VCaP (cell line): ENCODE measurements around the gene SPECC1L.

Experiments used
- H3K27ac ChIP-seq: fragments of 450-650 bp; 2 replicates; pipeline ENCODE4 v1.5.1; 2017
- CTCF ChIP-seq: fragments of 450-650 bp; conservative IDR thresholded peaks from 2 replicates; pipeline ENCODE4 v1.5.1; 2017; ENCODE audit warnings: mild to moderate bottlenecking, moderate library complexity

Gene SPECC1L

GRCh38 chr22:24380905-24381230, 110.2 kb downstream of the SPECC1L start:
- H3K27ac ChIP-seq = no peak overlapping the region
- TF ChIP-seq CTCF = no peak

DNA sequence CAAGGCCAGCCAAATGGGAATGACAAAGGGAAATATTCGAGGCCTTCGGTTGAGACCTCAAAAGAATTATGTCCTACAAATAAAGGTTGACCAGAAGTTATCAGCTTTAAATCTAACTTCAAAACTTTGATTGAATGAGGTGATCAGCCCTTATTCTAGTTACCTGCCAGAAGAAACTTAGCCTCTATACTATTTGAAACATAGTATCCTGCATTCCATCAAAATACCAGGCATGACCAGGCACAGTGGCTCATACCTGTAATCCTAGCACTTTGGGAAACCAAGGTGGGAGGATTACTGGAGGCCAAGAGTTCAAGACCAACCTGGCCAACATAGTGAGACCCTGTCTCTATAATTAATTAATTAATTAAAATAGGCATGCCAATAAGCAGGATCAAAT, 112.4 kb downstream of the SPECC1L start:
- no peak for TF ChIP-seq CTCF
- no peak overlapping the region for H3K27ac ChIP-seq

- TF ChIP-seq CTCF = no peak
Observed at GRCh38 chr22:24384131-24384530, 113.5 kb downstream of the SPECC1L start.

GRCh38 chr22:24386937-24387471, 116.4 kb downstream of the SPECC1L start:
- TF ChIP-seq CTCF = no peak
- peak overlapping the region; percentile 27 for H3K27ac ChIP-seq

More at GRCh38 chr22:24384131-24384530, 113.5 kb downstream of the SPECC1L start:
- no peak overlapping the region for H3K27ac ChIP-seq

DNA sequence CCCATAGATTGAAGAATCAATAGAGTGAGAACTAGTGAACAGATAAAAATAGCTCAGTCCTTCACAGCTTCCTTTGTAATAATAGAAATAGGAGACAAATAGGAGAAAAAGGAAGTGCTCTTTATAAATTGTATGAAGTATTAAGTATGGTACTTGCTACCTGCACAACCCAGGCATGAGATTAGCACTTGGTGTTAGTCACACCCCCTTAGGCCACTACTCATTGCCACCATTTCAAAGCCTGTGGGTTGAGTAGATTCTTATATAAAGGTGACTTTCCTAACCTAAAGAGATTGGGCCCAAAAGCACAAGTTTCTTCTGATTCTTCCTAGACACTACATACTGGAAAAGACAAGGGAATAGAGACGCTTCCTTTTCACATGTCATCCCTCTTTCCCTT, 119.0 kb downstream of the SPECC1L start:
- H3K27ac ChIP-seq = no peak overlapping the region
- no peak for TF ChIP-seq CTCF

DNA sequence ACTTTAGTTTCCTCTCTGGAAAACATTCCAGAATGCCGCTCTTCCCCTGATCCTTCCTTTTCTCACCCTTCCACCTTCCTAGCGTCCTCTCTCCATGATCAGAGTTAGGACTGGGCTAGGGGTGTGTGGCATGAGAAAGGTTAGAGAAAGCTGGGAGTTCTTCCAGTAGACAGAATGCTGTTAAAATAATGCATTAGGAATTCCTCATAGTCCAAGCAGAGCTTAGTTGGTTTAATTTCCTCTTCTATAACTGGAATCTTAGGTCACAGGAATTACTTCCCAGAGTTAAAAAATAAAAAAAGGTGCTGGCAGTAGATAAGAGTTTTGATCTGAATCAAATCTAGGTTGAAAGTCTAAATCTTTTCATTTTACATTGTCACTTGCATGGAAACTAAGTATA, 119.5 kb downstream of the SPECC1L start:
- no peak overlapping the region for H3K27ac ChIP-seq
- TF ChIP-seq CTCF = no peak

GRCh38 chr22:24390576-24390975, 119.9 kb downstream of the SPECC1L start:
- TF ChIP-seq CTCF = no peak
- H3K27ac ChIP-seq = no peak overlapping the region; the same call in 1 of the 2 replicates
